Keratinocyte (primary cell): ENCODE results near the gene CFAP77. TPM values are rescaled to one million over a fixed set of nuclear protein-coding genes. Genes with fewer than 3 reads are reported as not detected.

ENCODE experiments used
- DNase-seq: peaks from one replicate; pipeline ENCODE4 v3.0.0-alpha.2; 2011; ENCODE audit warnings: low read depth, missing footprints, low spot score
- FAIRE-seq: peaks from 2 replicates; lab custom pipeline; 2011; peaks lifted over from hg19 to GRCh38; lab: Jason Lieb, UNC
- H2AFZ ChIP-seq: 2 replicates; pipeline ENCODE4 v1.6.0; 2012; ENCODE audit warnings: low read length, control low read depth, inconsistent platforms; ENCODE audit not compliant: control insufficient read depth
- H3K27ac ChIP-seq: 2 replicates; pipeline ENCODE4 v1.5.1; 2011; ENCODE audit warnings: low read length; ENCODE audit not compliant: control insufficient read depth, insufficient read depth
- H3K27me3 ChIP-seq: 3 replicates; pipeline ENCODE4 v1.6.0; 2011; ENCODE audit warnings: low read length; ENCODE audit not compliant: control insufficient read depth, insufficient read depth; ENCODE audit errors: extremely low read depth
- H3K36me3 ChIP-seq, 2 experiments: 2 replicates in 1 of 2; 3 replicates in 1 of 2; pipeline ENCODE4 v1.5.1; 2011; ENCODE audit warnings: low read length in 2 of 2, mild to moderate bottlenecking in 1 of 2; ENCODE audit not compliant: control insufficient read depth in 2 of 2, insufficient read depth in 2 of 2; ENCODE audit errors: extremely low read depth in 1 of 2
- H3K4me1 ChIP-seq: 3 replicates; pipeline ENCODE4 v1.5.1; 2011; ENCODE audit warnings: low read length; ENCODE audit not compliant: control insufficient read depth, insufficient read depth; ENCODE audit errors: extremely low read depth
- H3K4me2 ChIP-seq: 3 replicates; pipeline ENCODE4 v1.6.0; 2011; ENCODE audit warnings: low read depth, low read length; ENCODE audit not compliant: control insufficient read depth, insufficient read depth; ENCODE audit errors: extremely low read depth
- H3K4me3 ChIP-seq, 3 experiments: fragments of 200-600 bp in 1 of 3; sonication (generic) in 1 of 3; 2 replicates in 2 of 3; 3 replicates in 1 of 3; pipeline ENCODE4 v1.5.1; 2011 to 2016; ENCODE audit warnings: low read length in 3 of 3, mild to moderate bottlenecking in 3 of 3, control low read depth in 2 of 3, inconsistent platforms in 1 of 3, low read depth in 1 of 3, mixed read lengths in 1 of 3, mixed run types in 1 of 3, moderate library complexity in 1 of 3; ENCODE audit not compliant: control insufficient read depth in 2 of 3, insufficient read depth in 2 of 3; ENCODE audit errors: extremely low read depth in 1 of 3
- H3K79me2 ChIP-seq: 2 replicates; pipeline ENCODE4 v1.6.0; 2012; ENCODE audit warnings: low read length; ENCODE audit not compliant: control insufficient read depth, insufficient read depth
- H3K9ac ChIP-seq: 3 replicates; pipeline ENCODE4 v1.6.0; 2011; ENCODE audit warnings: low read length; ENCODE audit not compliant: control insufficient read depth, insufficient read depth; ENCODE audit errors: extremely low read depth
- H3K9me1 ChIP-seq: 3 replicates; pipeline ENCODE4 v1.6.0; 2011; ENCODE audit warnings: low read length; ENCODE audit not compliant: control insufficient read depth, insufficient read depth; ENCODE audit errors: extremely low read depth
- H3K9me3 ChIP-seq: 2 replicates; pipeline ENCODE4 v1.5.1; 2012; ENCODE audit warnings: low read depth, low read length; ENCODE audit not compliant: control insufficient read depth
- H4K20me1 ChIP-seq: 3 replicates; pipeline ENCODE4 v1.6.0; 2011; ENCODE audit warnings: low read length; ENCODE audit not compliant: control insufficient read depth, insufficient read depth; ENCODE audit errors: extremely low read depth
- EZH2 ChIP-seq: IDR thresholded peaks from one replicate; pipeline ENCODE4 v1.6.1; 2012; ENCODE audit warnings: inconsistent platforms, mild to moderate bottlenecking, low read length, moderate library complexity
- dilution Hi-C: fragments of 300-500 bp; cut with MboI; formaldehyde crosslinking; loops from one replicate; pipeline ENCODE4 v1.7.0; 2020; ENCODE audit warnings: low sequenced_read_pairs; ENCODE audit not compliant: extremely low pct_ligation_motif_present
- polyA plus RNA-seq, 5 experiments: library from polyadenylated mRNA; depleted of rRNA in 3 of 5; stranded (reverse) in 3 of 5; stranded (forward) in 1 of 5; unstranded in 1 of 5; fragments of >200 nt; gene quantifications; 1 replicate in 1 of 5; 2 replicates in 3 of 5; 3 replicates in 1 of 5; pipeline versions ENCODE4 v1.2.1 to v1.2.3, GENCODE V29; 2011 to 2012; ENCODE audit warnings: missing spikeins in 2 of 5, low read depth in 1 of 5, low replicate concordance in 1 of 5
- TF ChIP-seq, protein P1 (sequence below), 3 experiments: IDR thresholded peaks in 1 of 3; conservative IDR thresholded peaks in 1 of 3; optimal IDR thresholded peaks in 1 of 3; 2 replicates in 2 of 3; 3 replicates in 1 of 3; pipeline versions ENCODE3 to v1.5.1; 2011; ENCODE audit warnings: low read length in 3 of 3, mild to moderate bottlenecking in 3 of 3, moderate library complexity in 2 of 3, control low read depth in 1 of 3, inconsistent platforms in 1 of 3; ENCODE audit not compliant: insufficient read depth in 2 of 3; ENCODE audit errors: extremely low read depth in 1 of 3

CFAP77 gene
- polyA plus RNA-seq, 1 donor (not counting 4 experiments of a cell fraction or from before 2014, with no cell fraction given) = not detected

- Histone ChIP-seq H3K9me3 (no peaks in the 10 kb centered on the region), H4K20me1 (no peaks in the 10 kb centered on the region), H2AFZ (no peak overlapping the region), H3K79me2 (no peaks in the 10 kb centered on the region), H3K9me1 (no peaks in the 10 kb centered on the region), H3K27me3 (peaks cover 20% of the 10 kb centered on the region), H3K4me1 (no peaks in the 10 kb centered on the region), H3K4me3 (no peak overlapping the region), H3K27ac (no peak overlapping the region), H3K36me3 (no peaks in the 10 kb centered on the region), H3K4me2 (no peak overlapping the region), H3K9ac (no peak overlapping the region)
- TF ChIP-seq, protein P1, sequence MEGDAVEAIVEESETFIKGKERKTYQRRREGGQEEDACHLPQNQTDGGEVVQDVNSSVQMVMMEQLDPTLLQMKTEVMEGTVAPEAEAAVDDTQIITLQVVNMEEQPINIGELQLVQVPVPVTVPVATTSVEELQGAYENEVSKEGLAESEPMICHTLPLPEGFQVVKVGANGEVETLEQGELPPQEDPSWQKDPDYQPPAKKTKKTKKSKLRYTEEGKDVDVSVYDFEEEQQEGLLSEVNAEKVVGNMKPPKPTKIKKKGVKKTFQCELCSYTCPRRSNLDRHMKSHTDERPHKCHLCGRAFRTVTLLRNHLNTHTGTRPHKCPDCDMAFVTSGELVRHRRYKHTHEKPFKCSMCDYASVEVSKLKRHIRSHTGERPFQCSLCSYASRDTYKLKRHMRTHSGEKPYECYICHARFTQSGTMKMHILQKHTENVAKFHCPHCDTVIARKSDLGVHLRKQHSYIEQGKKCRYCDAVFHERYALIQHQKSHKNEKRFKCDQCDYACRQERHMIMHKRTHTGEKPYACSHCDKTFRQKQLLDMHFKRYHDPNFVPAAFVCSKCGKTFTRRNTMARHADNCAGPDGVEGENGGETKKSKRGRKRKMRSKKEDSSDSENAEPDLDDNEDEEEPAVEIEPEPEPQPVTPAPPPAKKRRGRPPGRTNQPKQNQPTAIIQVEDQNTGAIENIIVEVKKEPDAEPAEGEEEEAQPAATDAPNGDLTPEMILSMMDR (optimal IDR thresholded peaks at IDR 0.05 in 1 of 3, IDR thresholded peaks at IDR 0.05 in 1 of 3, conservative IDR thresholded peaks at IDR 0.05 in 1 of 3; ENCODE audit: extremely low read depth in 1 of 3, insufficient read depth in 2 of 3, low read length in 3 of 3) = no peak
- TF ChIP-seq EZH2 = no peak
- FAIRE-seq = no peak
- no peak for DNase-seq
- dilution Hi-C loops = no loop called here
These were observed 132.1 kb downstream of the CFAP77 start for GRCh38 chr9:132541870-132542830.

DNA sequence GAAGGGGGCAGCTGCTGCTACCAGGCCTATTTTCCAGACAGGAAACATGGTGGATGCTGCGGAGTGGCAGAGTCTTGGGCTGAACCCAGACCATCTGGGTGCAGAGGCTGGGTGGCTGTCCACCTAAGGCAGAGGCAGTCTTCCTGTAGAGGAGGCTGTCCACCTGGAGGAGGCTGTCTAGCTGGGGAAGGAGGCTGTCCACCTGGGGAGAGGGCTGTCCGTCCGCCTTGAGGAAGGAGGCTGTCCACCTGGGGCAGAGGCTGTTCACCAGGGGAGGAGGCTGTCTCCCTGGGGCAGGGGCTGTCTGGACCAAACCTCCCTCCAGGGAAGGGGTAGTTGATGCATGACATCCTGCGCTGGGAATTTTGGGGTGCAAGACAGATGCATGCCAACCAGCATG, 133.2 kb downstream of the CFAP77 start:
- H3K9me3 ChIP-seq = no peaks in the 10 kb centered on the region
- no peaks in the 10 kb centered on the region for H3K4me1 ChIP-seq
- FAIRE-seq (no peak), DNase-seq (no peak)
- H3K9ac ChIP-seq = no peak overlapping the region
- no peaks in the 10 kb centered on the region for H4K20me1 ChIP-seq
- H3K9me1 ChIP-seq = no peaks in the 10 kb centered on the region
- dilution Hi-C loops = no loop called here
- H3K4me2 ChIP-seq = no peak overlapping the region
- no peaks in the 10 kb centered on the region for H3K36me3 ChIP-seq
- H3K27ac ChIP-seq = no peak overlapping the region
- peaks cover 20% of the 10 kb centered on the region for H3K27me3 ChIP-seq
- no peaks in the 10 kb centered on the region for H3K79me2 ChIP-seq
- TF ChIP-seq EZH2 = no peak
- TF ChIP-seq, protein P1 (optimal IDR thresholded peaks at IDR 0.05 in 1 of 3, IDR thresholded peaks at IDR 0.05 in 1 of 3, conservative IDR thresholded peaks at IDR 0.05 in 1 of 3; ENCODE audit: extremely low read depth in 1 of 3, insufficient read depth in 2 of 3, low read length in 3 of 3) = no peak
- H3K4me3 ChIP-seq = no peak overlapping the region
- H2AFZ ChIP-seq = no peak overlapping the region
